ENCODE results near the gene PPP2R2D. TPM values are rescaled to one million over a fixed set of nuclear protein-coding genes. Genes with fewer than 3 reads are reported as not detected.

Gene PPP2R2D
- total RNA-seq, 1 donor from 2014 or later, result 32.7 TPM

DNA sequence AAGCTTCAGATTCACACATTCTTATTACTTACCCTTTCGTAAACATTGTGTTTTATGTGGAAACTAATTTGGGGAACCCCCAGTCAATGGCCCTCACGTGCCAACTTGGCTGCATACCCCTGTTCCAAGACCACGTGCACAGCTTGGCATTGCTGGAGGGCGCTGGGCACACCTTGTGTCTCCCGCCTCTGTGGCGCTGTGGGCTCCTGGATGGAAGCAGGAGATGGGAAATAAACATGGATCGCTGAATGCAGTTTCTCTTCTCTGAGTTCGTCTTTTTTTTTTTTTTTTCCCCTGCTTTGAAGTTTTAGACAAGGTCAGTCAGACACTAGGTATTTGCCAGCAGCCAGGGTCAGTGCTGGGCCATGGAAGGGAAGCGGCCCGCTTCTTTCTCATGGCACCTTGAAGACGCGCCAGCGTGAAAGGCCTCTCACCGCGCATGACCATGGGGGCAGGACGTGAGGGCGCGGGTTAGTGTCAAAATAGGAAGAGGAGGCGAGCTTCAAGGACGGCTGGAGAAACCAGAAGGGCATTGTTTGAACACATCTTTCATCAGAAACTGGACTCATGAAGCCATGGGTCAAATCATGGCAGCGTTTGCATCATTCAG is 53.7 kb downstream of the PPP2R2D start:
- H3K4me1 Mint-ChIP-seq, result no peaks in the 10 kb centered on the region
- no peak overlapping the region for H3K27ac Mint-ChIP-seq
- H3K9me3 Mint-ChIP-seq, result no peaks in the 10 kb centered on the region
- ATAC-seq (ENCODE audit: low read depth) (no peak), DNase-seq (no peak)
- intact Hi-C loops (cut with micrococcal nuclease), result no loop called here
- ChIA-PET CTCF (no interaction called here), POLR2A (no interaction called here)
- H3K4me3 Mint-ChIP-seq, result no peak overlapping the region
- peaks cover 72% of the 10 kb centered on the region for H3K36me3 Mint-ChIP-seq (ENCODE audit: low read depth)
- TF ChIP-seq, protein P1, sequence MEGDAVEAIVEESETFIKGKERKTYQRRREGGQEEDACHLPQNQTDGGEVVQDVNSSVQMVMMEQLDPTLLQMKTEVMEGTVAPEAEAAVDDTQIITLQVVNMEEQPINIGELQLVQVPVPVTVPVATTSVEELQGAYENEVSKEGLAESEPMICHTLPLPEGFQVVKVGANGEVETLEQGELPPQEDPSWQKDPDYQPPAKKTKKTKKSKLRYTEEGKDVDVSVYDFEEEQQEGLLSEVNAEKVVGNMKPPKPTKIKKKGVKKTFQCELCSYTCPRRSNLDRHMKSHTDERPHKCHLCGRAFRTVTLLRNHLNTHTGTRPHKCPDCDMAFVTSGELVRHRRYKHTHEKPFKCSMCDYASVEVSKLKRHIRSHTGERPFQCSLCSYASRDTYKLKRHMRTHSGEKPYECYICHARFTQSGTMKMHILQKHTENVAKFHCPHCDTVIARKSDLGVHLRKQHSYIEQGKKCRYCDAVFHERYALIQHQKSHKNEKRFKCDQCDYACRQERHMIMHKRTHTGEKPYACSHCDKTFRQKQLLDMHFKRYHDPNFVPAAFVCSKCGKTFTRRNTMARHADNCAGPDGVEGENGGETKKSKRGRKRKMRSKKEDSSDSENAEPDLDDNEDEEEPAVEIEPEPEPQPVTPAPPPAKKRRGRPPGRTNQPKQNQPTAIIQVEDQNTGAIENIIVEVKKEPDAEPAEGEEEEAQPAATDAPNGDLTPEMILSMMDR (IDR thresholded peaks at IDR 0.05), result no peak
- no peaks in the 10 kb centered on the region for H3K27me3 Mint-ChIP-seq

DNA sequence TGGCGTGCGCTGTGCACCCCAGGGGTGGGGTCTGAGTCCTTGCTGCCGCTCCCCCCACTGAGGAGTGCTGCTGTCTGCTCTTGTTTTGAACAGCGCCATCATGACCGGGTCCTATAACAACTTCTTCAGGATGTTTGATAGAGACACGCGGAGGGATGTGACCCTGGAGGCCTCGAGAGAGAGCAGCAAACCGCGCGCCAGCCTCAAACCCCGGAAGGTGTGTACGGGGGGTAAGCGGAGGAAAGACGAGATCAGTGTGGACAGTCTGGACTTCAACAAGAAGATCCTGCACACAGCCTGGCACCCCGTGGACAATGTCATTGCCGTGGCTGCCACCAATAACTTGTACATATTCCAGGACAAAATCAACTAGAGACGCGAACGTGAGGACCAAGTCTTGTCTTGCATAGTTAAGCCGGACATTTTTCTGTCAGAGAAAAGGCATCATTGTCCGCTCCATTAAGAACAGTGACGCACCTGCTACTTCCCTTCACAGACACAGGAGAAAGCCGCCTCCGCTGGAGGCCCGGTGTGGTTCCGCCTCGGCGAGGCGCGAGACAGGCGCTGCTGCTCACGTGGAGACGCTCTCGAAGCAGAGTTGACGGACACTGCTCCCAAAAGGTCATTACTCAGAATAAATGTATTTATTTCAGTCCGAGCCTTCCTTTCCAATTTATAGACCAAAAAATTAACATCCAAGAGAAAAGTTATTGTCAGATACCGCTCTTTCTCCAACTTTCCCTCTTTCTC is 55.0 kb downstream of the PPP2R2D start:
- CTCF ChIA-PET, result no interaction called here
- no peak for ATAC-seq (ENCODE audit: low read depth)
- H3K27me3 Mint-ChIP-seq, result no peaks in the 10 kb centered on the region
- intact Hi-C loops (cut with micrococcal nuclease), result no loop called here
- H3K9me3 Mint-ChIP-seq, result no peaks in the 10 kb centered on the region
- H3K36me3 Mint-ChIP-seq (ENCODE audit: low read depth), result peaks cover 71% of the 10 kb centered on the region
- no peak for DNase-seq
- H3K27ac Mint-ChIP-seq, result no peak overlapping the region
- POLR2A ChIA-PET, result no interaction called here
- no peak overlapping the region for H3K4me3 Mint-ChIP-seq
- TF ChIP-seq, protein P1 (IDR thresholded peaks at IDR 0.05), result no peak
- H3K4me1 Mint-ChIP-seq, result no peaks in the 10 kb centered on the region

DNA sequence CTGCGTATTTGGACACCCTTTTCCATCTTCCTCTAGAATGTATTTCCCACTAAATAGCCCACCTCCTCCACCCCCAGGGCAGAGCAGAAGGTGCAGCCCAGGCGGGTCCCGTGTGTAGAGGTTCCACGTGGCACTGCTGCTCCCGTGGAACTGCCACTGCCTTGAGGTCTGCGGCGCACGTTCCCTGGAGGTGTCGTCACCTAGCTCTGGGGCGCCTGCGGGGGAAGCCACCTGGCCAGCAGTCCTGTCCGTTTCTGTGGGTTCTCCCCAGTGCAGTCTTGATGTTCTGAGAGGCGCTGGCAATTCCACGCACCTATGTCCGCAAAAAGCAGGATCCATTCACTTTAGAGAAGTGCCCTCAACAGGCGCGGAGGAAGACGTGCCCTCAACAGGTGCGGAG is 59.0 kb downstream of the PPP2R2D start:
- H3K27ac Mint-ChIP-seq, result no peak overlapping the region
- intact Hi-C loops (cut with micrococcal nuclease), result no loop called here
- no peak for ATAC-seq (ENCODE audit: low read depth)
- POLR2A ChIA-PET, result no interaction called here
- CTCF ChIA-PET, result no interaction called here
- H3K27me3 Mint-ChIP-seq, result no peaks in the 10 kb centered on the region
- TF ChIP-seq, protein P1 (IDR thresholded peaks at IDR 0.05), result no peak
- H3K4me1 Mint-ChIP-seq, result no peaks in the 10 kb centered on the region
- DNase-seq, result no peak
- no peak overlapping the region for H3K4me3 Mint-ChIP-seq
- H3K36me3 Mint-ChIP-seq (ENCODE audit: low read depth), result peaks cover 44% of the 10 kb centered on the region
- H3K9me3 Mint-ChIP-seq, result no peaks in the 10 kb centered on the region

DNA sequence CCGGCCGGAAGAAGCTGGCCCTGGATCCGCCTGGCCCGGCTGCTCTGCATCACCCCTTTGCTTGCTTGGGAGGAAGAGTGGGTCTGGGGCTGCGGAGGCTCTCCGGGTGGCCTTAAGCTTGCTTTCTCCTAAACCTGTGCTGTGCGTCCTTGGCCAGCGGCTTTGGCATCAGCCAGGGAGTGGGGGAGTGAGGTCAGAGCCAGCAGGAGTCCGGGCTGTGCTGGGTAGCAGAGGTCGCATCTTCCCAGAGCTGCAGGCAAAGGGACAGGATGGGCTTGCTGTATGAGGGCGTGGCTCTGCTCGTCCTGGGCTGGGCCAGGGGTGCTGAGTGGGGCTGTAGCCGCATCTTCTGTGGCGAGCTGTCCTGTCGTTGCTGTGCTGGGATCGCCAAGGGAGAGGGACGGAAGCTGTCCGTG is 59.8 kb downstream of the PPP2R2D start:
- H3K27me3 Mint-ChIP-seq, result no peaks in the 10 kb centered on the region
- intact Hi-C loops (cut with micrococcal nuclease), result no loop called here
- POLR2A ChIA-PET, result no interaction called here
- H3K36me3 Mint-ChIP-seq (ENCODE audit: low read depth), result peaks cover 41% of the 10 kb centered on the region
- ATAC-seq (ENCODE audit: low read depth) (no peak), DNase-seq (no peak)
- no peak overlapping the region for H3K4me3 Mint-ChIP-seq
- H3K4me1 Mint-ChIP-seq, result no peaks in the 10 kb centered on the region
- no peak overlapping the region for H3K27ac Mint-ChIP-seq
- no peaks in the 10 kb centered on the region for H3K9me3 Mint-ChIP-seq
- TF ChIP-seq, protein P1 (IDR thresholded peaks at IDR 0.05), result no peak
- CTCF ChIA-PET, result no interaction called here

DNA sequence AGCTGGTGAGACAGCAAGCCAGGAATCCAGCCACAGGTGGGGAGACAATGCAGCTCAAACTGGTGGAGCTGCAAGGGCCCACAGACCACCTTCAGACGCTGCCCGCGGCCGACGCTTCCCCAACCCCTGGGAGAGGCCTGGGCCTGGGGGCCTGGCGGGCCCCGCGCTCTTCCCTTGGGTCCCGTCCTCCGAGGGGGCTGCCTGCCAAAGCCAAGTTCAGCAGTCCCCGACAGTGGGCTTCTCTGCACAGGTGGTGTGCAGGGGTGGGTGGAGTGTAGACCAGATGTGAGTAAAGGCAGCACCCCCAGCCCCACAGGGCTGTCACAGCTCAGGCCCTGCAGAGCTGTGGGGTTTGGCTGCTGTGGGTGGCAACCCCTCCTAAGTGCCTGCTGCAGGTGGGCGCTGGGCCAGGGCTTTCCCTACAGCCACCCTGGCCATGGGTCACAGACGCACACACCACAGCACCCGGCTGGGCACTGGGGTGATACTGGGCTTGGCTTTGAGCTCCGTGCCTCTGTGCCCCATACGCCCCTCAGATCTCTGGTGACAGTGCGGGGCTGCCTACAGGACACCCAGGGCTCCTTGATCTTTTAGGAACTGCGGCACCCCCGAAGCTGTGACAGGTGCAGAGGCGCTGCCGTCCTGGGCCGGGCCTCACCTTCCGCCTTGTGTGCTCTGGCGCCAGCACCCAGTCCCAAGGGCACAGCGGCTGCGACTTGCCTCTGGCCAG is 60.4 kb downstream of the PPP2R2D start:
- Mint-ChIP-seq H3K9me3 (no peaks in the 10 kb centered on the region), H3K27ac (no peak overlapping the region), H3K27me3 (no peaks in the 10 kb centered on the region), H3K4me1 (no peaks in the 10 kb centered on the region), H3K4me3 (no peak overlapping the region), H3K36me3 (ENCODE audit: low read depth) (peaks cover 37% of the 10 kb centered on the region)
- ATAC-seq (ENCODE audit: low read depth) (no peak), DNase-seq (no peak)
- POLR2A ChIA-PET, result no interaction called here
- CTCF ChIA-PET, result no interaction called here
- intact Hi-C loops (cut with micrococcal nuclease), result no loop called here
- TF ChIP-seq, protein P1 (IDR thresholded peaks at IDR 0.05), result no peak

Data from activated B cell treated with CpG ODN at 0.5 μM for 24 hours (primary cell).